Measurements from ENCODE around the gene SEMA6B.

DNA sequence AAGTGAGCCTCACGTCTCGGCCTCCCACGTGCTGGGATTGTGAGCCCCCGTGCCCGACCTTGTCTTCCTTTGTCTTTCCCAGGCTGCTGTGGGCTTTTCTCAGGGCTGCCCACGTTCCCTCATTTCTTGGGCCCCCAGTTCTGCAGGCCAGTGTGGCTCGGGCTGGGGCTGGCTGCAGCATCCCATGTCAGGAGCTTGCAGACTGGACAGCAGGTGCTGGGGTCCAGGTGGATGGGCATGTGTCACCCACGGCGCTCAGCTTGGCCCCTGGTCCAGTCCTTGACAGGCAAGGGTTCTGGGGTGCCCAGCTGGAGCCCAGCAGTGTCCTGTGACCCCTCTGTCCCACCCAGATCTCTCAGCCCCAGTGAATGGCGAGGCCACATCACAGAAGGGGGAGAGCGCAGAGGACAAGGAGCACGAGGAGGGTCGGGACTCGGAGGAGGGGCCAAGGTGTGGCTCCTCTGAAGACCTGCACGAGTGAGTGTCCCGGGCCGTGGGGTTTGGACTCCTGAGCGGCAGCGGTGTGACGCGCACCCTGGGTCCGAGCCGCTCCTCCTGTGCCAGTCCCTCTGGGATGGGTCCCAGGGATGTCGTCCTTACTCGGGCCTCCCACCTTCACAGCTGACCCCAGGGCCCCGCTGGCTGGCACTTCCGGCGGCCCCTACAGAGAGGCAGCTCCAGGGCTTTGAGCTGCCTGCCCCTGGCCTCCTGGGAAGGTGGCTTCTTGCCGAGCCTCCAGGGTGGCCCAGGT lies 58.5 kb downstream of the SEMA6B start:
- TF ChIP-seq CTCF (IDR thresholded peaks at IDR 0.05; ENCODE audit: low read depth, low read length), result no peak
- TF ChIP-seq EZH2phosphoT487 (IDR thresholded peaks at IDR 0.05; ENCODE audit: low read depth), result no peak
